SK-N-SH (cell line): Measurements from ENCODE around the gene WDR82.

Experiments used
- CTCF ChIP-seq: fragments of 200-600 bp; sonication (generic); IDR thresholded peaks from 2 replicates; pipeline ENCODE4 v1.6.1; 2017; ENCODE audit warnings: antibody characterized with exemption, mild to moderate bottlenecking, moderate library complexity
- EP300 ChIP-seq, 2 experiments: IDR thresholded peaks; 2 replicates each; pipeline versions ENCODE4 v1.4.0 to v1.6.1; 2012; ENCODE audit warnings: borderline replicate concordance in 1 of 2, low read depth in 1 of 2, low read length in 1 of 2
- FOXM1 ChIP-seq: IDR thresholded peaks from 2 replicates; pipeline ENCODE4 v1.4.0; 2012; ENCODE audit warnings: low read depth, mild to moderate bottlenecking
- GABPA ChIP-seq: IDR thresholded peaks from 2 replicates; pipeline ENCODE4 v1.4.0; 2012; ENCODE audit warnings: low read depth, mild to moderate bottlenecking
- MAX ChIP-seq: IDR thresholded peaks from 2 replicates; pipeline ENCODE4 v1.4.0; 2012; ENCODE audit warnings: low read depth
- MXI1 ChIP-seq: IDR thresholded peaks from 2 replicates; pipeline ENCODE4 v1.6.1; 2012; ENCODE audit warnings: mild to moderate bottlenecking, low read depth, low read length, improper control_type of control experiment
- NRF1 ChIP-seq: IDR thresholded peaks from 2 replicates; pipeline ENCODE4 v1.6.1; 2012; ENCODE audit warnings: low read depth, mild to moderate bottlenecking, low read length
- RAD21 ChIP-seq: IDR thresholded peaks from 2 replicates; pipeline ENCODE4 v1.6.1; 2012; ENCODE audit warnings: mild to moderate bottlenecking, low read length
- SIN3A ChIP-seq: IDR thresholded peaks from 2 replicates; pipeline ENCODE4 v1.6.1; 2012; ENCODE audit warnings: low read depth, mild to moderate bottlenecking, low read length, moderate library complexity, borderline replicate concordance

- TF ChIP-seq GABPA: no peak
- TF ChIP-seq MAX: no peak
- no peak for TF ChIP-seq NRF1
- TF ChIP-seq SIN3A: no peak
- TF ChIP-seq EP300 (IDR thresholded peaks at IDR 0.05; ENCODE audit: borderline replicate concordance in 1 of 2, low read depth in 1 of 2, low read length in 1 of 2): no peak
- no peak for TF ChIP-seq CTCF
- no peak for TF ChIP-seq RAD21
- no peak for TF ChIP-seq FOXM1
- TF ChIP-seq MXI1: no peak
Observed at GRCh38 chr3:52288674-52289073, 10.2 kb upstream of the WDR82 start.
